GM06990 (cell line): ENCODE data around the gene TUBAL3.

Experiments used
- DNase-seq: peaks from one replicate; pipeline ENCODE4 v3.0.0-alpha.2; 2011; ENCODE audit not compliant: insufficient read length; ENCODE audit errors: extremely low read depth
- H3K27me3 ChIP-seq: replicated peaks from 2 replicates; pipeline ENCODE4 v1.6.0; 2011; ENCODE audit warnings: low read length; ENCODE audit not compliant: control insufficient read depth, insufficient read depth
- H3K36me3 ChIP-seq: 2 replicates; pipeline ENCODE4 v1.5.1; 2011; ENCODE audit warnings: low read length; ENCODE audit not compliant: control insufficient read depth, insufficient read depth
- H3K4me3 ChIP-seq: replicated peaks from 2 replicates; pipeline ENCODE4 v1.5.1; 2011; ENCODE audit warnings: low read depth, mild to moderate bottlenecking, control low read depth, low read length
- TF ChIP-seq, protein P1 (sequence below): IDR thresholded peaks from 2 replicates; pipeline ENCODE4 v1.5.1; 2011; ENCODE audit warnings: low read length, control low read depth, mild to moderate bottlenecking, inconsistent platforms; ENCODE audit not compliant: insufficient read depth, poor library complexity, severe bottlenecking

Gene TUBAL3

DNA sequence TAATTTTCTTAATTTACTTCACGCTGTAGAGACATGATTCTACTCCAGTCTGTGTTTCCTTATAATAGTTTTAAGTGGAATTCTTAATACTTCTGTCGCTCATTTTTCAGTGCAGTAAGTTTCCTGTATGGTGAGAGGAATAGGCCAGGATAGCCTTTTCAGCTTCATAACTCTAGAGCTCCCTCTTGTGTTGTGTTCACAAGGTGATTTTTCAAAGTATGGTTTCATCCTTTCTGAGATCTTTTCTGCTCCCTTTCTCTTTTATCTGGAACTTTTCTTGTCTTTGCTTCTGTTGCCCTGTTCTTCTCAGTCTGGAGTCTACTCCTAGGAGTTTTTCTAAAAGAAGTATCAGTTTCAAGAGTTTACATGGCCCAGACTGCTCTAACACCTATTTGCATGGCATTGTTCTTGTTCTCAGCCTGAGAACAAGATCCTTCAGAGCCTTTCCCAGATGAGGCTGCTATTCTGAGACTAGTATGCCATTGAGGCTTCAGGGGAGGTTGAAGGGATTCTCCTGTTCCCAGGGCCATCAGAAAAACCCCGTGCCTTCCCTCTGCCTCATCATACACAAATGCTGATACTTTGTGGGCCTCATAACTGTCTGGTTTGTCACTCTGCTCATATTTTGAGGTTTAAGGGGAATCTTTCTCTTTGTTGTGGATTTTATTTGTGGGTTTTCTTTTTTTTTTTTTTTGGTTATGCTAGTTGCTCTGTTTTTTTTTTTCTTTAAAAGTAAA, 29.6 kb upstream of the TUBAL3 start:
- Histone ChIP-seq H3K27me3 (no peaks in the 10 kb centered on the region), H3K36me3 (no peaks in the 10 kb centered on the region), H3K4me3 (no peak overlapping the region)
- no peak for DNase-seq
- TF ChIP-seq, protein P1, sequence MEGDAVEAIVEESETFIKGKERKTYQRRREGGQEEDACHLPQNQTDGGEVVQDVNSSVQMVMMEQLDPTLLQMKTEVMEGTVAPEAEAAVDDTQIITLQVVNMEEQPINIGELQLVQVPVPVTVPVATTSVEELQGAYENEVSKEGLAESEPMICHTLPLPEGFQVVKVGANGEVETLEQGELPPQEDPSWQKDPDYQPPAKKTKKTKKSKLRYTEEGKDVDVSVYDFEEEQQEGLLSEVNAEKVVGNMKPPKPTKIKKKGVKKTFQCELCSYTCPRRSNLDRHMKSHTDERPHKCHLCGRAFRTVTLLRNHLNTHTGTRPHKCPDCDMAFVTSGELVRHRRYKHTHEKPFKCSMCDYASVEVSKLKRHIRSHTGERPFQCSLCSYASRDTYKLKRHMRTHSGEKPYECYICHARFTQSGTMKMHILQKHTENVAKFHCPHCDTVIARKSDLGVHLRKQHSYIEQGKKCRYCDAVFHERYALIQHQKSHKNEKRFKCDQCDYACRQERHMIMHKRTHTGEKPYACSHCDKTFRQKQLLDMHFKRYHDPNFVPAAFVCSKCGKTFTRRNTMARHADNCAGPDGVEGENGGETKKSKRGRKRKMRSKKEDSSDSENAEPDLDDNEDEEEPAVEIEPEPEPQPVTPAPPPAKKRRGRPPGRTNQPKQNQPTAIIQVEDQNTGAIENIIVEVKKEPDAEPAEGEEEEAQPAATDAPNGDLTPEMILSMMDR: peak; percentile 60

DNA sequence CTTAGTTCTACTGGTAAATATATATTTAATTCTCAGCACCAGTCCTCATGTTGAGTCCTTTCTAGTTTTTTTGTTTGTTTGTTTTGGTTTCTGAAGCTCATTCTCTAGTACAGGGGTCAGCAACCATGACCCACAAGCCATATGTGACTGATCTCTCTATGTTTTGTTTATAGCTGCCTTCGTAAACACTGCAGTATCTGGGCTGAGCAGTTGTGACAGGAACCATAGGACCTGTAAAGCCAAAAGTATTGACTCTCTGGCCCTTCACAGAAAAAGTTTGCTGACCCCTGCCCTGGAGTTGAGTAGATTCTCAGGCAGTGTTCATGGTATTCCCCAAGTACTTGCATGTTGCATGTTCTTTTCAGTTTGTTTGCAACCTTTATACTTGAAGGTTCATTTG, 28.6 kb upstream of the TUBAL3 start:
- TF ChIP-seq, protein P1: no peak
- no peaks in the 10 kb centered on the region for H3K36me3 ChIP-seq
- no peak for DNase-seq
- no peaks in the 10 kb centered on the region for H3K27me3 ChIP-seq
- no peak overlapping the region for H3K4me3 ChIP-seq

DNA sequence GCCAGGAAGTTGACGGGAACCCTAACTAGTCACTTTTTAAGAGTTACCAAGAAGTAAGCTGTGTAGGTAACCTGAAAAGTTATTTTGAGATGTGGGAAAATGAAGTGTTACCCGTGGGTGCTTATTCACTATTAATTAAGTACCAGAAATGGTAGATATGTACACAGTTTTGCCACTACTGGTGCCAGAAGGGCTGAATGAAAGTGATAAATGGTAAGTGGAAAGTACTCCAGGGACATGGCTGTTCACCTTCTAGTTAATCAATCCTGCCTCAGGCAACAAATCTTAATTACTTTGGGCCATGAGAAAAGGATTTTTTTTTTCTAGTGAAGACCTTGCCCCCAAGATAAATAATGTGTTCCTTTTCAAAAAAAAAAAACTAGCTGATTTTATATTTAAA, 23.5 kb upstream of the TUBAL3 start:
- DNase-seq: no peak
- H3K36me3 ChIP-seq: no peaks in the 10 kb centered on the region

DNA sequence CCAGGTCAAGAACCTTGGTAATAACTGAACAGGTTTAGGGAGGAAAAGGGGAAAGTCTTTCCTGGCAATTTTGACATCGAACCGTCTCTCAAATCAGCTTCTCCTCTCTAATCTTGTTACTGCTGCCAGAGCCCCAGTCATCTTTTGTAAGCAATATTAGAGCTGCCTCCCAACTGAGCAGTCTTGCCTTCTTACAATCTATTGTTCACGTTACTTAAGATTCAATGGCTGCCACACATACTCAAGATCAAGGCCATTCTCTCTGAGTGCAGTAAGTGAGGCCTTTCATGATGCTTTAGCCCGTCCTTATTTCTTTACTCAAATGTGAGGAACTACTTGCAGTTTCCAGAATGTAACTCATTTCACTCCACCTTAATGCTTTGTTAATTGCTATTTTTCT, 20.1 kb upstream of the TUBAL3 start:
- H3K27me3 ChIP-seq: no peaks in the 10 kb centered on the region
- no peaks in the 10 kb centered on the region for H3K36me3 ChIP-seq
- TF ChIP-seq, protein P1: no peak
- no peak overlapping the region for H3K4me3 ChIP-seq
- no peak for DNase-seq

More for the DNA sequence above, 23.5 kb upstream of the TUBAL3 start:
- no peak overlapping the region for H3K4me3 ChIP-seq
- TF ChIP-seq, protein P1: no peak
- H3K27me3 ChIP-seq: no peaks in the 10 kb centered on the region

DNA sequence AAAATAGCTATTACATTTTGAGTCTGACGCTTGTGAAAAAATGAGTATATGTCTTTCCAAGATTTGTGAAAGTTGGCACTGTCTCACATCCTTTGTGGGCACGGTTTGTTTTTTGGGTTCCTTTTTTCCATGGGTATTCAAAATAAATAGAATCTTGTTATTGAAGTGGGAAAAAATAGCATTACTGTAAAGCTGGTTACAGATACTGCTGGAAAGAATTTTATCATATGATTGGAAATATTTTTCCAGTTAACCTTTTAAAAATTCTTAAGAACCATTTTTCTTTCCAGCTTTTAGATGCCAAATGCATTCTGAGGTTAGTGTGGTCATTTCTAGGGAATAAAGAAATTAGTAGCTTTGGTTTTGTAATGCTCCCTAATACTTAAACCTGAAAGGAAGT, 19.1 kb upstream of the TUBAL3 start:
- H3K36me3 ChIP-seq: no peaks in the 10 kb centered on the region
- H3K27me3 ChIP-seq: no peaks in the 10 kb centered on the region
- TF ChIP-seq, protein P1: no peak
- DNase-seq: no peak
- no peak overlapping the region for H3K4me3 ChIP-seq
